Adrenal gland (tissue), 5 donors: Measurements from ENCODE around the gene SNAP47.

Experiments
- POLR2A ChIP-seq, 2 donors: fragments of 450-650 bp; IDR thresholded peaks; one replicate each; pipeline ENCODE4 v1.6.1; 2017; ENCODE audit warnings: antibody characterized with exemption in 2 of 2, mild to moderate bottlenecking in 2 of 2, moderate library complexity in 1 of 2
- TF ChIP-seq, protein P1 (sequence below), 6 experiments: fragments of 450-650 bp in 4 of 6; fragments of 200-600 bp in 2 of 6; sonication (generic) in 1 of 6; IDR thresholded peaks; 1 replicate in 5 of 6; 2 replicates in 1 of 6; pipeline versions ENCODE4 v1.5.1 to v1.8.0; 2016 to 2021; ENCODE audit warnings: antibody characterized with exemption in 6 of 6, mild to moderate bottlenecking in 2 of 6, moderate library complexity in 1 of 6
- donor health status: DM: no; HTN: no; CAD: no.

GRCh38 chr1:227726318-227726717, 8.9 kb upstream of the SNAP47 start:
- TF ChIP-seq POLR2A (IDR thresholded peaks at IDR 0.05), result no peak
- TF ChIP-seq, protein P1, sequence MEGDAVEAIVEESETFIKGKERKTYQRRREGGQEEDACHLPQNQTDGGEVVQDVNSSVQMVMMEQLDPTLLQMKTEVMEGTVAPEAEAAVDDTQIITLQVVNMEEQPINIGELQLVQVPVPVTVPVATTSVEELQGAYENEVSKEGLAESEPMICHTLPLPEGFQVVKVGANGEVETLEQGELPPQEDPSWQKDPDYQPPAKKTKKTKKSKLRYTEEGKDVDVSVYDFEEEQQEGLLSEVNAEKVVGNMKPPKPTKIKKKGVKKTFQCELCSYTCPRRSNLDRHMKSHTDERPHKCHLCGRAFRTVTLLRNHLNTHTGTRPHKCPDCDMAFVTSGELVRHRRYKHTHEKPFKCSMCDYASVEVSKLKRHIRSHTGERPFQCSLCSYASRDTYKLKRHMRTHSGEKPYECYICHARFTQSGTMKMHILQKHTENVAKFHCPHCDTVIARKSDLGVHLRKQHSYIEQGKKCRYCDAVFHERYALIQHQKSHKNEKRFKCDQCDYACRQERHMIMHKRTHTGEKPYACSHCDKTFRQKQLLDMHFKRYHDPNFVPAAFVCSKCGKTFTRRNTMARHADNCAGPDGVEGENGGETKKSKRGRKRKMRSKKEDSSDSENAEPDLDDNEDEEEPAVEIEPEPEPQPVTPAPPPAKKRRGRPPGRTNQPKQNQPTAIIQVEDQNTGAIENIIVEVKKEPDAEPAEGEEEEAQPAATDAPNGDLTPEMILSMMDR (IDR thresholded peaks at IDR 0.05), result no peak
